Measurements from ENCODE around the gene SYCE3.

DNA sequence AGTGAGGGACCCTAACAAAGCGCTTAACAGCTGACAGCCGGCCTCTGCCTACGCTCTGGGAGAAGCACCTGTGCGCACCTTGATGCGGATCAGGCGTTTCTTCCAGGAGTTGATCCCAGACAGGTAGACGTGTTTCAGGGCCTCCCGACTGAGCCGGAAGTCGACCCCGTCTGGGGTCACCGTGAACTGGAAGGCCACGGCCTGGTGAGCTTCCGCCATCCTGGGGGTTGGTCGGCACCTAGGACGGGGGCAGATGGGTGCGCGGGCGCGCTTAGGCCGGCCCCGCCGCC, 14.9 kb upstream of the SYCE3 start:
- TF ChIP-seq, protein P1, sequence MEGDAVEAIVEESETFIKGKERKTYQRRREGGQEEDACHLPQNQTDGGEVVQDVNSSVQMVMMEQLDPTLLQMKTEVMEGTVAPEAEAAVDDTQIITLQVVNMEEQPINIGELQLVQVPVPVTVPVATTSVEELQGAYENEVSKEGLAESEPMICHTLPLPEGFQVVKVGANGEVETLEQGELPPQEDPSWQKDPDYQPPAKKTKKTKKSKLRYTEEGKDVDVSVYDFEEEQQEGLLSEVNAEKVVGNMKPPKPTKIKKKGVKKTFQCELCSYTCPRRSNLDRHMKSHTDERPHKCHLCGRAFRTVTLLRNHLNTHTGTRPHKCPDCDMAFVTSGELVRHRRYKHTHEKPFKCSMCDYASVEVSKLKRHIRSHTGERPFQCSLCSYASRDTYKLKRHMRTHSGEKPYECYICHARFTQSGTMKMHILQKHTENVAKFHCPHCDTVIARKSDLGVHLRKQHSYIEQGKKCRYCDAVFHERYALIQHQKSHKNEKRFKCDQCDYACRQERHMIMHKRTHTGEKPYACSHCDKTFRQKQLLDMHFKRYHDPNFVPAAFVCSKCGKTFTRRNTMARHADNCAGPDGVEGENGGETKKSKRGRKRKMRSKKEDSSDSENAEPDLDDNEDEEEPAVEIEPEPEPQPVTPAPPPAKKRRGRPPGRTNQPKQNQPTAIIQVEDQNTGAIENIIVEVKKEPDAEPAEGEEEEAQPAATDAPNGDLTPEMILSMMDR (IDR thresholded peaks at IDR 0.05; ENCODE audit: low read depth, low read length, poor library complexity, severe bottlenecking): no peak
- no peak for TF ChIP-seq EZH2phosphoT487 (IDR thresholded peaks at IDR 0.05; ENCODE audit: borderline replicate concordance, low read length)

Data from DOHH2 (cell line).